NCI-H446 treated with DMSO at 0.1 percent for 48 hours (cell line): ENCODE data around the gene EXOC4.
A peak's percentile ranks its signal among the peaks of the same experiment; 100 is the strongest.

Source experiments
- DNase-seq: peaks from one replicate; lab custom pipeline; 2025; lab: John Stamatoyannopoulos, UW

EXOC4 gene

GRCh38 chr7:133573554-133574265 is 320.8 kb downstream of the EXOC4 start:
- DNase-seq: no peak

- DNase-seq: peak; percentile 92
Observed at GRCh38 chr7:133575726-133576440, 323.0 kb downstream of the EXOC4 start.

GRCh38 chr7:133576612-133577168 is 323.8 kb downstream of the EXOC4 start:
- no peak for DNase-seq

GRCh38 chr7:133582766-133583523 is 330.1 kb downstream of the EXOC4 start:
- DNase-seq: no peak

- DNase-seq: no peak
Observed at GRCh38 chr7:133583545-133584171, 330.8 kb downstream of the EXOC4 start.

- no peak for DNase-seq
Observed at GRCh38 chr7:133584956-133585668, 332.2 kb downstream of the EXOC4 start.

- DNase-seq: no peak
Observed at GRCh38 chr7:133586253-133586652, 333.4 kb downstream of the EXOC4 start.

- no peak for DNase-seq
Observed at GRCh38 chr7:133587903-133588302, 335.0 kb downstream of the EXOC4 start.

- no peak for DNase-seq
Observed at GRCh38 chr7:133590795-133591194, 337.9 kb downstream of the EXOC4 start.

- no peak for DNase-seq
Observed at GRCh38 chr7:133591704-133592340, 338.9 kb downstream of the EXOC4 start.

GRCh38 chr7:133593561-133593960 is 340.7 kb downstream of the EXOC4 start:
- DNase-seq: no peak

- peak; percentile 56 for DNase-seq
Observed at GRCh38 chr7:133601617-133602016, 348.7 kb downstream of the EXOC4 start.

GRCh38 chr7:133602291-133602690 is 349.4 kb downstream of the EXOC4 start:
- peak; percentile 65 for DNase-seq

- DNase-seq: peak; percentile 50
Observed at GRCh38 chr7:133606991-133607390, 354.1 kb downstream of the EXOC4 start.

GRCh38 chr7:133609806-133610205 is 356.9 kb downstream of the EXOC4 start:
- DNase-seq: no peak

GRCh38 chr7:133611955-133612354 is 359.1 kb downstream of the EXOC4 start:
- no peak for DNase-seq

GRCh38 chr7:133613250-133613790 is 360.4 kb downstream of the EXOC4 start:
- no peak for DNase-seq

- DNase-seq: no peak
Observed at GRCh38 chr7:133614251-133614650, 361.4 kb downstream of the EXOC4 start.

GRCh38 chr7:133618970-133619369 is 366.1 kb downstream of the EXOC4 start:
- no peak for DNase-seq

GRCh38 chr7:133619491-133619890 is 366.6 kb downstream of the EXOC4 start:
- DNase-seq: no peak

- DNase-seq: no peak
Observed at GRCh38 chr7:133623721-133624120, 370.8 kb downstream of the EXOC4 start.
